Caco-2 (cell line): ENCODE measurements around the gene NLGN3. TPM values are rescaled to one million over a fixed set of nuclear protein-coding genes. Genes with fewer than 3 reads are reported as not detected.

Experiments
- BruUV-seq: library from RNA; stranded (reverse); fragments of 400-500 nt; replicated peaks from 2 replicates; lab custom pipeline; 2021; lab: Mats Ljungman, UMichigan
- CTCF ChIA-PET: fragments of 300-600 bp; sonication (Branson Sonifier 250); formaldehyde crosslinking; loops from one replicate; lab custom pipeline; 2022; ENCODE audit warnings: antibody characterized with exemption; lab: Charles Lee
- POLR2A ChIA-PET: fragments of 300-600 bp; sonication (Branson Sonifier 250); formaldehyde crosslinking; loops from one replicate; lab custom pipeline; 2022; ENCODE audit warnings: antibody characterized with exemption; lab: Charles Lee
- DNase-seq, 2 experiments: peaks; one replicate each; pipeline versions ENCODE4 v3.0.0 to v3.0.0-alpha.2; 2020 to 2022
- H3K27me3 ChIP-seq: replicated peaks from 2 replicates; pipeline ENCODE4 v1.6.0; 2011; ENCODE audit warnings: low read length; ENCODE audit not compliant: control insufficient read depth, insufficient read depth
- H3K36me3 ChIP-seq: 2 replicates; pipeline ENCODE4 v1.5.1; 2011; ENCODE audit warnings: low read length; ENCODE audit not compliant: control insufficient read depth, insufficient read depth
- H3K4me1 ChIP-seq: fragments of 250-450 bp; sonication (Bioruptor Pico); 2 replicates; pipeline ENCODE4 v1.5.1; 2020; ENCODE audit warnings: mild to moderate bottlenecking
- H3K4me3 ChIP-seq: 2 replicates; pipeline ENCODE4 v1.5.1; 2011; ENCODE audit warnings: low read depth, mild to moderate bottlenecking, control low read depth, low read length
- H3K9me3 ChIP-seq: fragments of 250-450 bp; sonication (Bioruptor Pico); 2 replicates; pipeline ENCODE4 v1.5.1; 2020; ENCODE audit warnings: mild to moderate bottlenecking, moderate library complexity
- H3K27ac Mint-ChIP-seq: one replicate; pipeline ENCODE4 v1.8.0; 2022; ENCODE audit warnings: mixed read lengths; ENCODE audit not compliant: unreplicated experiment
- H3K27me3 Mint-ChIP-seq: one replicate; pipeline ENCODE4 v1.8.0; 2022; ENCODE audit warnings: mixed read lengths; ENCODE audit not compliant: insufficient read depth, unreplicated experiment
- H3K36me3 Mint-ChIP-seq: one replicate; pipeline ENCODE4 v1.8.0; 2022; ENCODE audit warnings: mild to moderate bottlenecking, mixed read lengths; ENCODE audit not compliant: insufficient read depth, unreplicated experiment
- H3K4me1 Mint-ChIP-seq: one replicate; pipeline ENCODE4 v1.8.0; 2022; ENCODE audit warnings: low read depth, mixed read lengths; ENCODE audit not compliant: unreplicated experiment
- H3K4me3 Mint-ChIP-seq: one replicate; pipeline ENCODE4 v1.8.0; 2022; ENCODE audit warnings: mild to moderate bottlenecking, moderate library complexity, mixed read lengths; ENCODE audit not compliant: unreplicated experiment
- H3K9me3 Mint-ChIP-seq: one replicate; pipeline ENCODE4 v1.8.0; 2022; ENCODE audit warnings: mixed read lengths; ENCODE audit not compliant: unreplicated experiment
- CTCF ChIP-seq, 2 experiments: fragments of 200-600 bp in 1 of 2; IDR thresholded peaks; 1 replicate in 1 of 2; 2 replicates in 1 of 2; pipeline versions ENCODE4 v1.5.1 to v1.8.0; 2011 to 2022; ENCODE audit warnings: antibody characterized with exemption in 1 of 2, control low read depth in 1 of 2, inconsistent platforms in 1 of 2, low read depth in 1 of 2, low read length in 1 of 2, mild to moderate bottlenecking in 1 of 2, moderate library complexity in 1 of 2; ENCODE audit not compliant: insufficient read depth in 1 of 2, severe bottlenecking in 1 of 2, unreplicated experiment in 1 of 2
- intact Hi-C: fragments of 100-400 bp; cut with micrococcal nuclease; formaldehyde crosslinking; loops from one replicate; pipeline ENCODE4 v1.10.0; 2022; ENCODE audit not compliant: unreplicated experiment
- total RNA-seq: library from RNA; stranded (reverse); gene quantifications from 2 replicates; pipeline ENCODE4 v1.2.3, GENCODE V29; 2022

Gene NLGN3
- total RNA-seq, 1 experiment from 2014 or later = 0.61 TPM

DNA sequence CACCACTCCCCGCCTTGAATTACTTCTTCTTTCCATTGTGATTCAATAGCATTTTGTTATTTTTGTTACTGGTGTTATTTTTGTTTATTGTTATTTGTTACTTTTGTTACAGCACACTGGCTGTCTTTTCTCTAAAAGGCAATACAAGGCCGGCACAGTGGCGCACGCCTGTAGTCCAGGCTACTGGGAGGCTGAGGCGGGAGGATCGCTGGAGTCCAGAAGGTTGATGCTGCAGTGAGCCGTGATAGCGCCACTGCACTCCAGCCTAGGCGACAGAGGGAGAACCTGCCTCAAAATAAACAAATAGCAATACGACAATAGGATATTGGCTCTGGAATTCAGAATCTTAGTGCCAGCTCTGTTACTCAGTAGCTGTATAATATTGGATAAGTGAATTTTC is 27.3 kb upstream of the NLGN3 start:
- Mint-ChIP-seq H3K4me1 (peaks cover 2% of the 10 kb centered on the region), H3K36me3 (peaks cover 5% of the 10 kb centered on the region), H3K4me3 (peak overlapping the region; percentile 75), H3K27me3 (no peaks in the 10 kb centered on the region), H3K9me3 (no peaks in the 10 kb centered on the region), H3K27ac (no peak overlapping the region)
- no peak for TF ChIP-seq CTCF (IDR thresholded peaks at IDR 0.05; ENCODE audit: insufficient read depth in 1 of 2, low read depth in 1 of 2, low read length in 1 of 2, severe bottlenecking in 1 of 2, unreplicated experiment in 1 of 2)
- no peaks in the 10 kb centered on the region for H3K9me3 ChIP-seq
- no peak overlapping the region for H3K4me3 ChIP-seq
- H3K27me3 ChIP-seq = no peaks in the 10 kb centered on the region
- BruUV-seq = no TSS peak
- DNase-seq = no peak
- H3K4me1 ChIP-seq = no peaks in the 10 kb centered on the region
- CTCF ChIA-PET = no interaction called here
- POLR2A ChIA-PET = no interaction called here
- intact Hi-C loops = no loop called here
- no peaks in the 10 kb centered on the region; the same call in 1 of the 2 replicates for H3K36me3 ChIP-seq

DNA sequence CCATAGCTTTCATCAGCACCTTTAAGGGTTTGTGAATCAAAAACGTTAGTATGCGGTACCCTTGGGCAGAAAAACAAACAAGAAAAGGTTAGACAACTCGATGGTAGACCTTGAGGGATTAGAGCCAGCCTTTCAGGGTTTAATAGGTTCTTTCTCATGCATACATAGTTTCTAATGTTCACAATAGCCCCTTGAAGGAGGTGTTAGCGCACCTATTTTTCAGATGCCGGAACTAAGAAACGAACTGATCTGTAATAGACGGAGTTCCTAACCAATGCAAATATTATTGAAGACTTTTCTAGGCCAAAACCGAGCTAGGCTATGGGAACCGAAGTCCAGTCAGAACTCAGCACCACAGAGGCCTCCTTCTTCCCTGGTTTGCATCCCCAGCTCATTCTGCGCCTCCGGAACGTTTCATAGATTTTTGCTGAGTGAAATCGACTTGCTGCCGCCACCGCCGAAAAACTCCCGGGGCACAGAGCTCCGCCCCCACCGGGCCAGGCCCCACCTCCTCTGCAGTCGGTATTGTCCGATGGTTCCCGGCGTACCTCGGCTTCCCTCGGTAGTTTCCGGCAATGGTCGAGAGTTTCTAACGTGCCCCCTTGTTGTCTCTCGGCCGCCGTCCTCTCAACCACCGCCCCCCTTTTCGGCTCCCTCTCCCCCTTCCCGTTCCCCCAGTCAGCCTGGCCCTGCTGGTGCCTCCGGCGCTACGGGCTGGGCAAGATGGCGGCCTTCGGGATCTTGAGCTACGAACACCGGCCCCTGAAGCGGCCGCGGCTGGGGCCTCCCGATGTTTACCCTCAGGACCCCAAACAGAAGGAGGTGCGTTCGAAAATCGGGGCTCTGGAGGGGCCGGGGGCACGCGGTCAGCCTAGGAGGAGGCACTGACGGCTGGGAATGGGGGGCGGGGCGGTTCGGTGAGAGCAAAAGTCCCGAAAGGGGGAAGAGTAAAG is 26.3 kb upstream of the NLGN3 start, which contains the start of gene MED12:
Gene MED12 (plus strand): TSS at position 565 of the 953 bp plus-strand sequence. CDS start 159 bp downstream, at position 724.
- peak within 1 kb of the TSS; percentile 75 for H3K4me3 Mint-ChIP-seq
- peak; percentile 75 to 79 for DNase-seq
- Histone ChIP-seq H3K9me3 (no peaks in the 10 kb centered on the region), H3K27me3 (no peaks in the 10 kb centered on the region), H3K36me3 (no peaks in the 10 kb centered on the region; the same call in 1 of the 2 replicates), H3K4me1 (no peaks in the 10 kb centered on the region), H3K4me3 (peak within 1 kb of the TSS; percentile 71)
- no peaks in the 10 kb centered on the region for H3K27me3 Mint-ChIP-seq
- CTCF ChIA-PET = interaction anchor here (0.7 to 1.2 kb wide), 2 partner anchors 17 to 110 kb away, joined by 3 to 4 read pairs; no protein-coding TSS in a partner anchor
- POLR2A ChIA-PET = interaction anchor here (0.7 to 2.2 kb wide), 5 partner anchors 11 to 247 kb away, joined by 3 to 8 read pairs (median 4); no protein-coding TSS in a partner anchor
- BruUV-seq = TSS peak; percentile 99
- H3K9me3 Mint-ChIP-seq = no peaks in the 10 kb centered on the region
- peak within 1 kb of the TSS; percentile 64 for H3K27ac Mint-ChIP-seq
- H3K36me3 Mint-ChIP-seq = peaks cover 5% of the 10 kb centered on the region
- H3K4me1 Mint-ChIP-seq = no peaks in the 10 kb centered on the region
- intact Hi-C loops = loop anchor here (1.0 kb wide), 1 partner anchor 50 kb away; the partner anchor contains the start of gene SNX12
- TF ChIP-seq CTCF (IDR thresholded peaks at IDR 0.05; ENCODE audit: insufficient read depth in 1 of 2, low read depth in 1 of 2, low read length in 1 of 2, severe bottlenecking in 1 of 2, unreplicated experiment in 1 of 2) = no peak

- Histone ChIP-seq H3K4me1 (no peaks in the 10 kb centered on the region), H3K4me3 (peak overlapping the region; percentile 71), H3K36me3 (no peaks in the 10 kb centered on the region; the same call in none of the 2 replicates), H3K27me3 (no peaks in the 10 kb centered on the region), H3K9me3 (no peaks in the 10 kb centered on the region)
- no peaks in the 10 kb centered on the region for H3K27me3 Mint-ChIP-seq
- BruUV-seq = no TSS peak
- peaks cover 7% of the 10 kb centered on the region for H3K36me3 Mint-ChIP-seq
- H3K4me3 Mint-ChIP-seq = peak overlapping the region; percentile 75
- TF ChIP-seq CTCF (IDR thresholded peaks at IDR 0.05; ENCODE audit: insufficient read depth in 1 of 2, low read depth in 1 of 2, low read length in 1 of 2, severe bottlenecking in 1 of 2, unreplicated experiment in 1 of 2) = no peak
- DNase-seq = no peak
- ChIA-PET POLR2A (interaction anchor here (0.7 to 2.2 kb wide), 3 partner anchors 12 to 247 kb away, joined by 3 to 8 read pairs (median 4); no protein-coding TSS in a partner anchor), CTCF (interaction anchor here (1.2 kb wide), 1 partner anchor 18 kb away, joined by 4 read pairs; no protein-coding TSS in a partner anchor)
- no peaks in the 10 kb centered on the region for H3K9me3 Mint-ChIP-seq
- peak overlapping the region; percentile 64 for H3K27ac Mint-ChIP-seq
- no peaks in the 10 kb centered on the region for H3K4me1 Mint-ChIP-seq
- intact Hi-C loops = loop anchor here (1.0 kb wide), 1 partner anchor 51 kb away; the partner anchor contains the start of gene SNX12
Measured at GRCh38 chrX:71118985-71119535, 25.6 kb upstream of the NLGN3 start.
